ENCODE measurements around the gene SSH2. TPM values are rescaled to one million over a fixed set of nuclear protein-coding genes. Genes with fewer than 3 reads are reported as not detected.

The SSH2 gene
- total RNA-seq, 1 experiment from 2014 or later, result 45.1 TPM

DNA sequence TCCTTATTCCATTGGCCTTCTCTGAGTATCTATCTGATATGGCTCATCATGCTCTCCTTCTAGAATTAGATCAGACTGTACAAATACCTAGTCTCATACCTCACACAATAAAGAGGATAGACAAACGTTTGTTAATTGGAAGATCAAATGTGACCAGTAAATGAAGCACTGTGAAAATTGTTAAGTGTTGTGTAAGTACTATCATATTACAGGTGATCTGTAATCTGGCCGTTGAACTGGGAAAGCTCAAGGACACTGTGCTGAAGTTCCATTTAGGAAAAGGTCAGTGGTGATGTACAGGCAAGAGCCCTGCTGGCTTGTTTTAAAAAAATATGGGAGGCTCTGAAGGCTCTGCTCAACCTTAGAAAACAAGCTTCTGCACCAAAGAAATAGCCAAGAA, 268.8 kb downstream of the SSH2 start:
- DNase-seq, result no peak
- H4K20me1 ChIP-seq (ENCODE audit: insufficient read depth), result no peaks in the 10 kb centered on the region
- no peaks in the 10 kb centered on the region for H3K36me3 ChIP-seq (ENCODE audit: low read depth)
- H2AFZ ChIP-seq, result no peak overlapping the region
- H3K9me3 ChIP-seq (ENCODE audit: insufficient read depth, low read depth), result no peaks in the 10 kb centered on the region
- peaks cover 25% of the 10 kb centered on the region for H3F3A ChIP-seq (ENCODE audit: insufficient read depth, low read depth)
- no peaks in the 10 kb centered on the region for H3K9me2 ChIP-seq (ENCODE audit: insufficient read depth)
- intact Hi-C loops (cut with micrococcal nuclease; ENCODE audit: unreplicated experiment), result no loop called here
- no TSS peak for BruUV-seq (replicated peaks)
- no peaks in the 10 kb centered on the region for H3K79me2 ChIP-seq (ENCODE audit: low read depth)
- CTCF ChIA-PET, result no interaction called here
- TF ChIP-seq EZH2 (IDR thresholded peaks at IDR 0.05; ENCODE audit: low read depth), result no peak
- TF ChIP-seq, protein P1, sequence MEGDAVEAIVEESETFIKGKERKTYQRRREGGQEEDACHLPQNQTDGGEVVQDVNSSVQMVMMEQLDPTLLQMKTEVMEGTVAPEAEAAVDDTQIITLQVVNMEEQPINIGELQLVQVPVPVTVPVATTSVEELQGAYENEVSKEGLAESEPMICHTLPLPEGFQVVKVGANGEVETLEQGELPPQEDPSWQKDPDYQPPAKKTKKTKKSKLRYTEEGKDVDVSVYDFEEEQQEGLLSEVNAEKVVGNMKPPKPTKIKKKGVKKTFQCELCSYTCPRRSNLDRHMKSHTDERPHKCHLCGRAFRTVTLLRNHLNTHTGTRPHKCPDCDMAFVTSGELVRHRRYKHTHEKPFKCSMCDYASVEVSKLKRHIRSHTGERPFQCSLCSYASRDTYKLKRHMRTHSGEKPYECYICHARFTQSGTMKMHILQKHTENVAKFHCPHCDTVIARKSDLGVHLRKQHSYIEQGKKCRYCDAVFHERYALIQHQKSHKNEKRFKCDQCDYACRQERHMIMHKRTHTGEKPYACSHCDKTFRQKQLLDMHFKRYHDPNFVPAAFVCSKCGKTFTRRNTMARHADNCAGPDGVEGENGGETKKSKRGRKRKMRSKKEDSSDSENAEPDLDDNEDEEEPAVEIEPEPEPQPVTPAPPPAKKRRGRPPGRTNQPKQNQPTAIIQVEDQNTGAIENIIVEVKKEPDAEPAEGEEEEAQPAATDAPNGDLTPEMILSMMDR (conservative IDR thresholded peaks at IDR 0.05), result no peak
- H3K4me1 ChIP-seq (replicated peaks; ENCODE audit: insufficient read depth), result peaks cover 43% of the 10 kb centered on the region
- H3K27ac ChIP-seq, result no peak overlapping the region
- H3K4me3 ChIP-seq, result no peak overlapping the region
- H3K4me2 ChIP-seq, result no peak overlapping the region; the same call in 1 of the 2 replicates
- no peaks in the 10 kb centered on the region for H3K27me3 ChIP-seq (ENCODE audit: insufficient read depth, low read depth)
- POLR2A ChIA-PET (ENCODE audit: unreplicated experiment), result no interaction called here

DNA sequence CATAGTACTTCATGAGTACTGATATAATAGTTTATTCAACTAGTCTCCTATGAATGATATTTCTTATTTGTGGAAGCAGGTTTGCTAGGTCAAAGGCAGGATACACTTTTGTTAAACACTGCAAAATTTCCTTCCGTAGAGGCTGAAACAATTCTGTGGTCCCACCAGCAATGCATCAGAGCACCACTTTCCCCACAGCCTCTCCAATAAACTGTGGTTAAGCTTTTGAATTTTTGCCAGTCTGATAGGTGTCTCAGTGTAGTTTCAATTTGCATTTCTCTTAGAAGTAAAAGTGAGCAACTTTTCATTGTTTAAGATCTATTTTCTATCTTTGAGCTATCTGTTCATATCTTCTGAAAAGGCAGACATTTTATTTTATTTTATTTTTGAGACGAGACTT, 270.9 kb downstream of the SSH2 start:
- Histone ChIP-seq H4K20me1 (ENCODE audit: insufficient read depth) (no peaks in the 10 kb centered on the region), H3F3A (ENCODE audit: insufficient read depth, low read depth) (peaks cover 5% of the 10 kb centered on the region), H2AFZ (no peak overlapping the region), H3K79me2 (ENCODE audit: low read depth) (no peaks in the 10 kb centered on the region), H3K4me3 (no peak overlapping the region), H3K4me1 (replicated peaks; ENCODE audit: insufficient read depth) (peaks cover 23% of the 10 kb centered on the region), H3K9me3 (ENCODE audit: insufficient read depth, low read depth) (no peaks in the 10 kb centered on the region), H3K4me2 (no peak overlapping the region), H3K9me2 (ENCODE audit: insufficient read depth) (no peaks in the 10 kb centered on the region), H3K36me3 (ENCODE audit: low read depth) (no peaks in the 10 kb centered on the region), H3K27me3 (ENCODE audit: insufficient read depth, low read depth) (no peaks in the 10 kb centered on the region), H3K27ac (no peak overlapping the region)
- TF ChIP-seq, protein P1 (conservative IDR thresholded peaks at IDR 0.05), result no peak
- TF ChIP-seq EZH2 (IDR thresholded peaks at IDR 0.05; ENCODE audit: low read depth), result no peak
- ChIA-PET CTCF (no interaction called here), POLR2A (ENCODE audit: unreplicated experiment) (no interaction called here)
- BruUV-seq (replicated peaks), result no TSS peak
- intact Hi-C loops (cut with micrococcal nuclease; ENCODE audit: unreplicated experiment), result no loop called here
- DNase-seq, result no peak

DNA sequence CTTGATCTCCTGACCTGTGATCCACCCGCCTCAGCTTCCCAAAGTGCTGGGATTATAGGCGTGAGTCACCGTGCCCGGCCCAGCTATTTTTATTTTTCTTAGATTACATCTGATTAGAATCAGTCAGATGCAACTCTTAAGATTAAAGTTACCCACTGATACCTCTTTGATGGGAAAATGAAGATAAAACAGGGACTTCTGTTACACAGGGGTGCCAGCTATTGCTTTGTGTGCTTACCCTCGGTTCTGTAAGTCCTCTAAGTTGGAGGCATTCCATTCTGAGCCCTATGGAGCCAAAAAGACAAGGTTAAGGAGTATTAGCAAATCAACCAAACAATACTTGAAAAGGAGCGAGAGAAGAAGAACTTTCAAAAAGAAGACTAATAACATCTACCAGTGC, 274.7 kb downstream of the SSH2 start:
- BruUV-seq (replicated peaks), result no TSS peak

More for the DNA sequence above, 274.7 kb downstream of the SSH2 start:
- Histone ChIP-seq H3K36me3 (ENCODE audit: low read depth) (no peaks in the 10 kb centered on the region), H3K9me2 (ENCODE audit: insufficient read depth) (no peaks in the 10 kb centered on the region), H3K4me3 (no peak overlapping the region), H3K4me2 (no peak overlapping the region), H3K9me3 (ENCODE audit: insufficient read depth, low read depth) (no peaks in the 10 kb centered on the region), H3F3A (ENCODE audit: insufficient read depth, low read depth) (no peaks in the 10 kb centered on the region), H3K79me2 (ENCODE audit: low read depth) (no peaks in the 10 kb centered on the region), H3K27ac (no peak overlapping the region), H3K4me1 (replicated peaks; ENCODE audit: insufficient read depth) (no peaks in the 10 kb centered on the region), H2AFZ (no peak overlapping the region), H3K27me3 (ENCODE audit: insufficient read depth, low read depth) (no peaks in the 10 kb centered on the region), H4K20me1 (ENCODE audit: insufficient read depth) (no peaks in the 10 kb centered on the region)
- no peak for DNase-seq
- intact Hi-C loops (cut with micrococcal nuclease; ENCODE audit: unreplicated experiment), result no loop called here
- ChIA-PET POLR2A (ENCODE audit: unreplicated experiment) (interaction anchor here (0.6 kb wide), 1 partner anchor 16 kb away, joined by 3 read pairs; no protein-coding TSS in a partner anchor), CTCF (no interaction called here)
- TF ChIP-seq, protein P1 (conservative IDR thresholded peaks at IDR 0.05), result no peak
- no peak for TF ChIP-seq EZH2 (IDR thresholded peaks at IDR 0.05; ENCODE audit: low read depth)
